AML-193 (cell line): Measurements from ENCODE around the gene RPL21.

ENCODE experiments used
- DNase-seq, 2 experiments: peaks; one replicate each; lab custom pipeline; 2025; lab: John Stamatoyannopoulos, UW

The RPL21 gene

DNA sequence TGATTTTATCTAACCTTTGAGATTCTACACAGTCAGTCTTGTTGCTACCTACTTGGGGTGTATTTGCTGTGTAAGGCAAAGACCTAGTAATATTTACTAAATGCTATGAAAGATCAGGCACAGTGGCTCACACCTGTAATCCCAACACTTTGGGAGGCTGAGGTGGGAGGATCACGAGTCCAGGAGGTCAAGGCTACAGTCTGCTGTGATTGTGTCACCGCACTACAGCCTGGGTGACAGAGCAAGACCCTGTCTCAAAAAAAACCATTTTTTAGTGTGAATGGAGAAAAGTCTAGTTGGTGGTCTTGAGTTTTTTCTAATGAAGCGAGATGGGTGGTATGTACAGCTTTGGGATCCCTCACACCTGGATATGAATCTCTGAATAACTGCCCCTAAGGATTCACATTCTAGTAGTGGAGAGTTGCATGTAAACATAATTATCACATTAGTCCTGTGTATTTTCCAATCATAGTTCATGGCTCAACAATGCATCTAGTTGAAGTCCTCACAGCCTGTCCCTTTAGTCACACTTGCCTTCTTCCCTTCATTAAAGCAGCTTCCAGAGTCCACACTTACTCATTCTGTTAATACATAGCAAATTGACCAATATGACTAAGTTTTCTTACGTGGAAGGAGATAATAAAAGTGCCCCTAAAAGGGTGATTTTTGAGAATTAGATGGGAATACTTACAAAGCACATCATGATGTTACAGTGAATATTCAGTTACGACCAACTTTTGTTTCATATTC lies 7.5 kb downstream of the RPL21 start:
- DNase-seq: no peak

DNA sequence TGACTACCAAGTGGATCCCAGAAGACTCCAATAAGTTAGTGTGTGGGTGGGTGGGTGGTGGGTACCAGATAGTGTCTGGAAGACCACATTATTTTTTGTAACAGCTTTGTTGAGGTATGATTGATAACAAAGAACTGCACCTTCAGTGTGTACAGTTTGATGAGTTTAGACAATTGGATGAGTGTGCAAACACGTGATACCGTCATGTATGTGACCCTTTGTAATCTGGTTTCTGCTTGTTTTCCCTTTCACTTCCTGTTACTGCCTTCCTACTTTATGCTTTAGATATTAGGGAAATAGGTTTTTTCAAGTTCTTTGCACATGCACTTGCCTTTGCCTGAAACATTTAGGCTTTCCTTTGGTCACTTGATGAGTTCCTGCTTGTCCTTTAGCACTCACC lies 8.5 kb downstream of the RPL21 start:
- DNase-seq: no peak

DNA sequence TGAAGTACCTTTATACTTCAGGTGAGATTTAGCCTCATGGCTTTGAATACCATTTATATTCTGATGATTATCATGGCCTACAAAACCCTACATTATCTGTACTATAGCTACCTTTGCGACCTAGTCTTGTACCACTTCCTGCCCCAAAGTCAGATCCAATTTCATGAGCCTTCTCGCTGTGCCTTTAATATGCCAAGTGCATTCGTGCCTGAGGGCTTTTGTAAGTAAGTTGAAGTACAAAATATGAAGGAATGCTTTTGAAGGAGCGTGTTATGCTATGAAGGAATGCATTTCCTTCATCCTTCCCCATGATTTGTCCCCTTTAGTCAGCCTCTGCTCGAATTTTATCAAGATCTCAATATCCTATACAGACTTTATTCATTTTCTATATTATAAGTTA lies 10.0 kb downstream of the RPL21 start:
- DNase-seq: no peak

DNA sequence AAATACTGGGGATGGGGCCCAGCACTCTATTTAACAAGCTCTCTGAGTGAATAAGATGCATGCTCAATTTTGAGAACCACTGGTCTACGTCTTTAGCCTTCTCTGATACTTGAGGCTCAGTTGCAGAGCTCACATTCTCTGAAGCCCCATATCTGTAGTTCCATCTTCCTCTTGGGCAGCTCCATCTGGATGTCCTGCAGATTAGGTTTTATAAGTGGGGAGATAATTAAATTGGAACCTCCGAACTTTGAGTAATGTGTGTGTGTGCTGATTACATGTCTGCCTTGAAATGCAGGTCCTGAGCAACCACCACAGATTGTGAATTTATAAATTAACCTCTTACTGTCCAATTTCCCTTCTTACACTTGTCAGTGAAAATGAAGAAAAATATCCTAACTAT lies 12.1 kb downstream of the RPL21 start:
- DNase-seq: no peak

DNA sequence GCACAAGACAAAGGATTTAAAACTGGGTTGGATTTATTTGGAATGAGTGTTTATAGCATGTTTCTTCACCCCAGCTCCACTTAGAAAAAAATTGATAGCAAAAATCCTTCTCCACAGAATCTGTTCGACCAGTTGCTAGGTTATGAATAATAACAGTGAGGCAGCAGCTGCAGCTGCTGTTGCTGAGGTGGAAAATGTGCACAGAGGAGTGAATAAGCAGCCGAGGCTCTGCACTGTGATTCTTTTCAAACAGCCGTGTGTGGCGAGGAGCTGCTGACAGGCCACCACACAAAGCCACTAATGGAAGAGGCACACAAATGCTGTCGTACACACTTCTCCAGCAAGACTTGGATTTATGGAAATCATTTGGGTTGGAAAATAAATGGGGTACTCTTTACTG lies 12.8 kb downstream of the RPL21 start:
- DNase-seq: no peak

DNA sequence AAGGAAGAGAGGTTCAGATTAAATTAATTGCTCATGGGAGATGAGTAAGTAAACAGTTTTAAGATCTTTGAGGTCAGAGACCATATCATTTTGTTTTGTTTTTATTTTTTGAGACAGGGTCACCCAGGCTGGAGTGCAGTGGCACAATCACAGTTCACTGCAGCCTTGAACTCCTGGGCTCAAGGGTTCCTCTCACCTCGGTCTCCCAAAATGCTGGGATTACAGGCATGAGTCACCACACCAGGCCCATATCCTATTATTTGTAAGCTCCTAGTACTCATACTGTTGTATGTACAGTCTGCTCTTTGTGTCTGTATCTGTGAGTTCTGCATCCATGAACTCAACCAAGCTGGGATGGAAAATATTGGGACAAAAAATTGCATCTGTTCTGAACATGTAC lies 13.3 kb downstream of the RPL21 start:
- no peak for DNase-seq

DNA sequence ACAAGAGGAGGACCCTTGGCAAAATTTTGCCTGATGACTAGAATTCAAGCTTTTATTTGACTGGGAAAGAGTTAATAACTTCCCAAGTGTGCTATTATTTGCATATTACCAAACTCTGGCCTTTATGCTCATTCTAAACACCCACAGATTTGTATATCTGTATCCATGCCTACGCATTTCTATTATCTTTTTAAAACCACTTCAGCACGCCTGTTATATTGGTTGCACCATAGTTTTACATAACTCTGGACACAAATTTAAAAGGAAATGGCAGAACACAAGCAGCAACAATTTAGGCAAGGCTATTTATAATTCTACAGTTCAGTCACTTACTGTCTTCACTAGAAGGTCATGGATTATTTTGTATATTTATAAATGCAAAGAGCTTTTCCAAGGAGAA lies 15.6 kb downstream of the RPL21 start:
- no peak for DNase-seq

DNA sequence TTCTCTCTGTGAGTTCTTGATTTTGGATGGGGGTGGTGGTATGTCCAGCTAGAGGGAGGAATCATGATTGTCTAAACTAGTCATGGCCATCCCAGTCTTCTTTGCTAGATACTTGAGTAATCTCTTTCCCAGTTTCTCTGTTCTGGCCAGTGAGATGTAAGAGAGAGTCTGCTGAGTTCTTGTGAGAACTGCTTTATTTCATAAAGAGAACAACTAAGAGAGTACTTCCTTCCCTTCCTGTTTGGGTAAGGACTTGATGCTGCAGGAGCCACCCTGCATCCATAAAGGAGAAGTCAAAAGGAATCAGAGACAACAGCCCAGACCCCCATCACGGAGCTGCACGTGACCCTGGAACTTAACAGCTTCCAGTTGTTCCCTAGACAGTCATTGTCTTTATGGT lies 16.2 kb downstream of the RPL21 start:
- DNase-seq: no peak

DNA sequence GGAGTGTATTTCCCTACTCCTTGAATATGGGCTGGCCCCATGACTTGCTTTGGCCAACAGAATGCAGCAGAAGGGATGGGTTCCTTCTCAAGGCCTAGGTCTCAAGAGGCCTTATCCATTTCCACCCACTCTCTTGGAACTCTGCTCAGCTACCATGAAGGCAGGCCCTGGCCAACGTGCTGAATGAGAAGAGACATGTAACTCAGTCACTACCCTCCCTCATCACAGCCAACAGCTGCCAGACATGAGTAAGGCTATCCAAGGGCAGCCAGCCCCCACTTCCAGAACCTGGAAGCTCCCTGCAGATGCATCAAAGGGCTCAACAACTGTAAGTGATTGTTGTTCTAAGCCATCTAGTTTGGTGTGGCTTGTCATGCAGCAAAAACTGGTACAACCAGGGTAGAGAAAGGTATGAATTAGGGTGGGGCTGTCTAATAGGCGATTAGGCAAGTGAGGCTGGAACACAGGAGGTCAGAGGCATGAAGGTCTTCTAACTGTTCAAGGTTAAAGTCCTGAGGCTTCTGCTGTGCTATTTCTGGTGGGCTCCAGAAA lies 17.8 kb downstream of the RPL21 start:
- DNase-seq: no peak

DNA sequence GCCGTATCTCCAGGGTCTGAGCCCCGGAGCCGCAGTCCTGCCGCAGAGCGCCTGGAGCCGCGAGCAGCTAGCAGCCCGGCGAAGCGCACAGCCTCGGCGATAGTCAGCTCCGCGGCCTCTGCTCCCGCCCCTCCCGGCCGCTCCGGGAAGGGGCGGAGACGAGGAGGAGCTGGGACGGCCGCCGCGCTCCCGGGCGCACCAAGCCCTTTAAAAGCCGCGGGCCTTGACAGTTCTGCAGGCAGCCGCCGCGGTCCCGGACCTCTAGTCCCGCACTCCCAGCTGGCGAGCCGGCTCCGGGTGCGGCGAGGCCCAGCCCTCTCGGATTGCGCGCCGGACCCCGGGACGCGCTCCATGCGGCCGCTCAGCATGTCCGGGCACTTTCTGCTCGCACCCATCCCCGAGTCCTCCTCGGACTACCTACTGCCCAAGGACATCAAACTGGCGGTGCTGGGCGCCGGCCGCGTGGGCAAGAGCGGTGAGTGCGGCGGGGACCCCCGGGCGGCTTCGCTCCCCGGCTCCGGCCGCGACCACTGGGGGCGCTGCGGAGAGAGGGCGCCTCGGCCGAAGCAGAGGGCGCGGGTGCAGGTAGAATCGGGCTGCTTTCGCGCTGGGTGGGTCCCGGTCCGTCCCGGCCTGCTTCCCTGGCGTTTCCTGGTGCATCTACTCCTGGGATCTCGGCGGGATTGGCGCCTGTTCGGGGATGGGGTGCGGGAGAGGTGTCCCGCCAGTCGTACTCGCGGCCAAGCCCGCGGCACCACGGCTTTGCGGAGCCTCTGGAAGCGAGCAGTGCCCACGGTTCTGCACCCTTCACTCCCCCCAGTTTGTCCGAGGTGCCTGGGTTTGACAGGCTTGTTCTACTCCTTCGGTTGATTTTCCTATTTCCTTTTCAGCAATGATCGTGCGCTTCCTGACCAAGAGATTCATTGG lies 19.5 kb downstream of the RPL21 start, which contains the start of gene RASL11A:
Gene RASL11A (plus strand): TSS at position 237 of the 927 bp plus-strand sequence. CDS start 115 bp downstream, at position 352.
- peak; percentile 66 to 72 for DNase-seq

DNA sequence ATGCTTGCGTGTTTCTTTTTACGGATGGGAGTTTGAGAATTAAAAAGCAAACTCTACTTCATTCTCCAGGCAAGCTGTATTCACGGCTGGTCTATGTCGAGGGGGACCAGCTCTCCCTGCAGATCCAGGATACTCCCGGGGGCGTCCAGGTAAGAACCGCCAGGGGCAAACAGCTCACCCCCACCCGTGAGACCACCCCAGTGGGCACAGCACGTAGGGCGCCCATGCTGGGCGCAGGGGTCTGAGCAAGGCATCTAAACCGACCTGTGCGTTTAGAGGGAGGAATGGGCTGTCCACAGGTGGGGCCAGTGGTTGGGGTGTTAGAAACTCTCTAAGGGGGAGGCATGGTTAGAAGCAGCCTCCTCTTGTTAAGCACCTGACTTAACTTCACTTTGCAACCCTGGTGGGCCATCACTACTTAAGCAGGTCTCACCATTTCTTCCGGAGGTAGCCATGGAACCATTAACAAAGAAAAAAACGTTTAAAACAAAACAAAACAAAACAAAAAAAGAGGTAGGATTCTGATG lies 20.3 kb downstream of the RPL21 start:
- DNase-seq: no peak

DNA sequence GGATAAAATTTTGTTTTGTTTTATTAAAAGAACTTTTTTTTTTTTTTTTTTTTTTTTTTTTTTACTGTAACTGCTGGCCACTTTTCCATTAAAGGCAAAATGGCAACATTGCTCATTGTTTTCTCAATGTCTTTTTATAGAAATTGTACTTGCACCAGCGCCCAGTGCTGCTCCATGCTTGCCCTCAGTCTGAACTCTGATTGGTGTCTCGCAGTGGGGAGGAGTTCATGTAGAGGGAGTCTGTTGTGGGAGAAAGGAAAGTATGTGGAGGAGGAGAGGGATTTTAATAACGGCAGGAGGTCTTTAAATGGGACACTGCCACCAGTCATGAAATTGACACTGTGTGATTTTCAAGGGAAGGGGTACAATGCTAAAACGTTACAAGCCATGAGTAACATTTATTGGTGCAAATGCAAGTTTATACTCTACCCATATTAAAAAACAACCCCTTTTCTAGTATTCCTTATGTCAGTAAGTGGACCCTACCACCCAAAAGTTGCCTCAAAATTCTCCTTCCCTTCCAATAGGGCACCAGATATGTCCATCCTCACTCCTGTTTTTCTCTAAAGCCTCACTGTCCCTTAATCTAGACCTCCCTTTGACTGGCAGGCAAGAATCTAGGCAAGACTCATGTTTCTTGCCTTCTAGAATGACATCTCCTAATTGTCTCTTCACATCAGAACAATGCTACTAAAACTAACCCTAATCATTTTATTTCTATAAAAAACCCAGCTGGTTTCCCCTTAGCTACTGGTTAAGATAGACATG lies 22.5 kb downstream of the RPL21 start:
- DNase-seq: no peak

DNA sequence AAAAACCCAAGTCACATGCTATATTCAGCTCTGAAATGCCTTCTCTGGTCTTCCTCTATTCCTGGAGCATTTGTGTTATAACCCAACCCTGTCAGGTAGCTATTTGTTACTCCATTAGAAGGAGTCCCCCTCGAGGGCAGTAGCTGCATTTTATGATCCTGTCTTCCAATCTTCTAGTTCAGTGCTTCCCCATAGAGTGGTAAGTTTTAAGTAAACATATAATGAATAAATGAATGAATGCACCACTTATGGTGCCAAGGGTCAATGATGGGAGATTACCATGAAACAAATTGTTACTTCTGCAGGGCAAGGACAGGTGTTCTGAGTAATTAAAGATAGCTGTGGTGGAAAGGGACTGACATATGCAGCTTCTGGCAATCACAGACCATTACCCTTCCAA lies 23.3 kb downstream of the RPL21 start:
- no peak for DNase-seq

DNA sequence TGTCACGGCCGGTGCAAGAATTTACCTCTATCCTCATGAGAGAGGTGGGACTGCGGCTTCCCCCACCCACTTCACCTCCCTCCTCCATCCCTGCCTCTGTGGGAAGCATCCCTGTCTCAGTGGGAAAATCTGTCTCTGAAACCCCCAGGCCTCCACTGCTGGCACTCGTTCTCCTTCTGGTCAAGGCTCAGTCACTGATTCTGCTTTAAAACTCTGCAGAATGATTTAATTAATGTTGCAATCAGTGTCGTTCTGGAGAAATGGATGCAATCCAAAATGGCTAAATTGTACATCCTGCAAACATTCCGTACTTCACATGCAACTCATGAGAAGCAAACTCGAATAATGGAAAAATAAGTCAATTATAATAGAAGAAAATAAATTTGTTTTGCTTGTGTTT lies 24.8 kb downstream of the RPL21 start:
- DNase-seq: no peak

DNA sequence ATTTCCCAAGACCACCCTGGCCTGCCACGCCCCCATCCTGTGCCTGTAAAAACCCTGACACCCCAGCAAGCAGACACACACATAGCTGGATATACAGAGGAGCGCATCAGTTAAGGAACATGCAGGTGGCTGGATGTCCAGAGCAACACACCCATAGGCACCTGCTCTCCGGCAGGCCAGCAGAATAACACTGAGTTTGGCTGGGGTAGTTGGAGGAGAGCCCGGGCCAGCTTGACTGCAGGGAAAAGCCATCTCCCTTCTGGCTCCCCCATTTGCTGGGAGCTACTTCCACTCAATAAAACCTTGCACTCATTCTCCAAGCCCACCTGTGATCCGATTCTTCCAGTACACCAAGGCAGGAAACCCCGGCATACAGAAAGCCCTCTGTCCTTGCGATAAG lies 28.1 kb downstream of the RPL21 start:
- DNase-seq: no peak

DNA sequence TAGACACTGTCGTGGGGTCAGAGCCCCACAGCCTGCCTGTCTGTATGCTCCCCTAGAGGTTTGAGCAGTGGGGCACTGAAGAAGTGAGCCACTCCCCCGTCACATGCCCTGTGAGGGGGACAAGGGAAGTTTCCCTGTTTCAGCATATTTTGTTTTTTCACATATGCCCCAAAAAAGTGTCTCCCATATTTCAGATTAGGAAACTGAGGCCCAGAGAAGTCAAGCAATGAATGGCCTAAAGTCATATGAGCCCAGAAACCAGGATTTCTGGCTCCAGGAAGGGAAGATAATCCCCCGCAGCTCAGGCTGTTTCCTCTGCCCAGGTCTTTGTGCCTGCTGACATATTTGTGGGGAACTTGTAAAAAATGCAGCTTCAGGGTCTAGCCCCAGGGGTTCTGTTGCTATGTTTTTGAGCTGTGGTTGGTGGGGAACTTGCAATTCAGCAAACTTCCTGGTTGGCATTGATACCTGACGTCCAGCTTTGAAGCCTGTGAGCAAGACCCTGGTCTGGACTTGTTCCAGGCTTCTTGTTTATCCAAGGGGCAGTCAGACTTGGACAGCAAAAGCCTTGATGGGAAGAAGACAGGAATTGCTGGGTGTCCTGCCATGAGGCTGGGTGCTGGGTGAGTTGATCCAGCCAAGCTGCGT lies 28.8 kb downstream of the RPL21 start:
- no peak for DNase-seq

DNA sequence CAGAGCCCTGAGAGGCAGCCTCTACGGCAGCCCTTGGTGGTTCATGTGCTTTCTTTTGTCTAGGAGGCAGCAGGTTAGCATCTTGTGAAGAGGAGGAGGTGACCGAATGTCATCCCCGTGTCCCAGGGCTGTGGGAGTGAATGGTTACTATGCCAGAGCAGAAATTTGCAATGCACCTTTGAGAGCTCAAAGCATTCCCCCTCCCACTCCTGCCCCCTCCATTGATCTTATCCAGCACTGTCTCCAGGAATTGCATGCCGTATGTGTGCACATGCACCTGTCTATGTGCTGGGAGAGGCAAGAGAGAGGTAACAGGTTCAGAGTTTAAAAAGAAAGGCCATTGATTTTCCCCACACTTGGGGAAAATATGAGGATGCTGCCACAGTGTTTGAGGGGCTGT lies 29.5 kb downstream of the RPL21 start:
- DNase-seq: no peak

DNA sequence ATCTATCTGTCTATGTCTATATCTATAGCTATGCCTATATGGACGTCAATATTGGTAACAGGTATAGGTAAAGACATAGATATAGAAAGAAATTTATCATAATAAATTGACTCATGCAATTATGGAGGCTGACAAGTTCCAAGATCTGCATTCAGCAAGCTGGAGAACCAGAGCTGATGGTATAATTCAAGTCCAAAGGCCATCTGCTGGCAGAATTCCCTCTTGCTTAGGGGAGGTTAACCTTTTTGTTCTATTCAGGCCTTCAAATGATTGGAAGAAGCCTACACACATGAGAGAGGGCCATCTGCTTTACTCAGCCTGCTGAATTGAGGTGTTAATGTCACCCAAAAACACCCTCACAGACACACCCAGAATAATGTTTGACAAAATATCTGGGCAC lies 30.1 kb downstream of the RPL21 start:
- DNase-seq: peak in 1 of 2 experiments; percentile 20

DNA sequence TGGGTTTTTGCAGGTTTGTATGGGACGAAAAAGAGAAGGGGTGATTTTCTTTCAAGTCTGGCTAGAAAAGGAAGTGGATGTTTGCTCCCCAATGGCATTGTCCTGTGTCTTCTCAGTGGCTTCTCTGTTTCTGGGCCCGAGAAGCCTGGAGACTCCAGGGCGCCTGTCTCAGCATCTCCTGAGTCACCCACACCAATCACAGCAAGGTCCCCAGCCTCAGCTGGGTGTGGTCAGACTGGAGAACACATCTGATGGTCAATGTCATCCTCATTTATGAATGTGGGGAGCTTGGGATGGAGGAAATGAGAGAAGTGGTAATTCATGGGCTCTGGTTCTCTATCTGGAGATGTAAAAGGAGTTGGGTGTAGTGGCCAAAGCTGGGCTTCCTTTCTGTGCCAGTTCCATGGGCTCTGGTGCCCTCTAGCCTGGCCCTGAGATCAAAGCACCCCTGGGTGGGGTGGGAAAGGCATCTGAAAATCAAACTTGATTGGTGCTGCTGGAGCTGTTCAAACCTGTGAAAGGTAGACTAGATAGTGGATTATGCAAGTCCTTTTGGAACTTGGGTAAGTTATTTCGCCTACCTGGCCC lies 32.6 kb downstream of the RPL21 start:
- peak; percentile 48 to 62 for DNase-seq

DNA sequence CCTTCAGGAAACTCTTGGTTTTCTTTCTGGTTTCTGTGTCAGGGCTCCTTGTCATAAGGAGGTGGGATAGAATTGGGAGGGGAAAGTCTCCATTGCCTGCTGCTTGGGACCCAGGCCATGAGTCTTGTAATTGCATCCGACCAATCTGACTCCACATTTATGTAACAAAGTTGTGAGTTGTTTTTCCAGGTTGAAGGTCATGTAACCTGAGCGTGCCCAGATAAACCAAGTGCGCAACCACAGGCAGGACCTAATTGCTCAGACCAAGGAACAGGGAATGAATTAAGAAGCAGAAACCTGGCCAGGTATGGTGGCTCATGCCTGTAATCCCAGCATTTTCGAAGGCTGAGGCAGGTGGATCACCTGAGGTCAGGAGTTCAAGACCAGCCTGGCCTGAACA lies 37.0 kb downstream of the RPL21 start:
- no peak for DNase-seq
